Nucleus accumbens (tissue), 56 donors: ENCODE data around the gene CKAP2L.

ENCODE experiments used
- DNase-seq, 56 donors: peaks; one replicate each; lab custom pipeline; 2025; lab: John Stamatoyannopoulos, UW

The CKAP2L gene

DNA sequence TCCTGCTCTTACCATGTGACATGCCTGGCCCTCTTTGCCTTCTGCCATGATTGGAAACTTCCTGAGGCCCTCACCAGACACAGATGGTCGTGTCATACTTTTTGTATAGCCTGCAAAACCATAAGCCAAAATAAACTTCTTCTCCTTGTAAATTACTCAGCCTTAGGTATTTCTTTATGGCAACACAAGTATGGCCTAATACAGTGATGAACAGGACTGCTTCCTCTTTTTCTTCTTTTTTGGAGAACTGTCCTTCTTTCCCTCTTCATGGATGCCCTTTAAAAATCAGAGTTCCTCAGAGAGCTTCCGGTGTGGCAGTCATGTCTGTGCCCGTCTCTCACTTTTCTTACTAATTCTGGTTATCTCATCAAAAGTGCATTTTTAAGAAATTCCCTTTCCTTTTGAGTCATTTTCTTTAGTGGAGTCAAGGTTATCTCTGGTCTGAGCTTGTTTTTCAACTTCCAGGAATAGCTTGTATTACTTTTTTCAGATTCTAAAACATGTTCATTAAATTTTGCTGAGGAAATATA lies 29.1 kb upstream of the CKAP2L start:
- DNase-seq, result no peak

DNA sequence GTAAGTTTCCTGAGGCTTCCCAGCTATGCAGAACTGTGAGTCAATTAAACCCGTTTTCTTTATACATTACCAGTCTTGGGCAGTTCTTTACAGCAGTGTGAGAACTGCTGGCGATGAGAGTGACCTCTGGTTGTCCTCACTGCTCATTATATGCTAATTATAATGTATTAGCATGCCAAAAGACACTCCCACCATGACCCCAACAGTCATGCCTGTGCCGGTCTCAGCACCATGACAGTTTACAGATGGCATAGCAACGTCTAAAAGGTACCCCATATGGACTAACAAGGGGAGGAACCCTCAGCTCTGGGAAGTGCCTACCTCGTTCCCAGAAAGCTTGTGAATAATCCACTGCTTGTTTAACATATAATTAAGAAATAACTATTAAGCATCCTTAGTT lies 28.0 kb upstream of the CKAP2L start:
- DNase-seq, result no peak

DNA sequence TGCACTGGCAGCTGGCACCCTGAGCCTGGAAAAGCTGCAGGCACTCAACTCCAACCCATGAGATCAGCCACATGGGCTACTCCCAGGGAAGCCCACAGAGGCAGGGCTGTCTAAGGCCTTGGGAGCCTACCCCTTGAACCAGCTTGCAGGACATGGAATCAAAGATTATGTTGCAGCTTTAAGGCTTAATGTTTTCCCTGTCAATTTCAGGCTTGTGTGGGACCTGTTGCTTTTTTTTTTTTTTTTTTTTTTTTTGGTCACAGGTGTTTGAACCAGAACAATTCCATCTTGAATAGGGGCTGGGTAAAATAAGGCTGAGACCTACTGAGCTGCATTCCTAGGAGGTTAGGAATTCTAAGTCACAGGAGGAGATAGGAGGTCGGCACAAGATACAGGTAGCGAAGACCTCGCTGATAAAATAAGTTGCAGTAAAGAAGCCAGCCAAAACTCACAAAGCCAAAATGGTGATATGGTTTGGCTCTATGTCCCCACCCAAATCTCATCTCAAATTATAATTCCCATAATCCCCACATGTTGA lies 27.4 kb upstream of the CKAP2L start:
- DNase-seq, result no peak

DNA sequence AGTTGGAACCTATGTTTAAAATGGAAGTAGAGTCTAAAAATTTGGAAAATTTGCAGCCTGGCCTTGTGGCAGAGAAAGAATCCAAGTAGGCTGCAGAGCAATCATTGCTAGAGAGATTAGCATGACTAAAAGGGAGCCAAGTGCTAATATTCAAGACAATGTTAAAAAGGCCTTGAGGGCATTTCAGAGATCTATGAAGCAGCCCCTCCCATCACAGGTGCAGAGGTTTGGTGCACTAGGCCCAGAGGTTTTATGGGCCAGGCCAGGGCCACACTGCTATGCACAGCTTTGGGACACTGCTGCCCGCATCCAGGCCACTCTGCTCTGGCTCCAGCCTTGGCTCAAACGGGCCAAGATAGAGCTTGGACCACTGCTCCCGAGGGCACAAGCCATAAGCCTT lies 26.6 kb upstream of the CKAP2L start:
- DNase-seq, result no peak

DNA sequence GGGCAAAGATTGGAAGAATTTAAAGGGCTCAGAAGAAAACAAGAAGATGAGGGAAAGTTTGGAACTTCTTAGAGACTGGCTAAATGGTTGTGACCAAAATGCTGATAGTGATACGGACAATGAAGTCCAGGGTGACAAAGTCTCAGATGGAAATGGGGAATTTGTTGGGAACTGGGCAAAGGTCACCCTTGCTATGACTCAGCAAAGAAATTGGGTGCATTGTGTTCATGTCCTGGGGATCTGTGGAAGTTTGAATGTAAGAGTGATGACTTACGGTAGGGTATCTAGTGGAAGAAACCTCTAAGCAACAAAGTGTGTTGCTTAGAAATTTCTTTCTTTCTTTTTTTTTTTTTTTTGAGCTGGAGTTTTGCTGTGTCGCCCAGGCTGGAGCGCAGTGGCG lies 25.9 kb upstream of the CKAP2L start:
- no peak for DNase-seq

DNA sequence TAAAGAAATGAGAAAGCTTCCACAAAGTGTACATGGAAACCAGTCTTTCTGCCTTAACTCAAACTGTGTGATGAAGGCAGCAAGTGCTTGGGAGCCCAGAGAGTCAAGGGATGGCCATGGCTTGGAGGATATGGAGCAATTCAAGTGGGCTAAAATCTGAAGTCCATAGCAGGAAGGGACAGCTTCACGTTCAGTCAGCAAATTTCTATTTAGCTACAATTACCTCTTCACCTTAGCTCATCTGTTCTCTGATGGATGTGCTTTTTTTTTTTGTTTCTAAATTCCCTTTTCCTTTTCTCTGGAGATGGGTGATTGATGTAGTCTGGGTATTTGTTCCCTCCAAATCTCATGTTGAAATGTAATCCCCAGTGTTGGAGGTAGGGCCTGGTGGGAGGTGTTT lies 24.8 kb upstream of the CKAP2L start:
- no peak for DNase-seq

DNA sequence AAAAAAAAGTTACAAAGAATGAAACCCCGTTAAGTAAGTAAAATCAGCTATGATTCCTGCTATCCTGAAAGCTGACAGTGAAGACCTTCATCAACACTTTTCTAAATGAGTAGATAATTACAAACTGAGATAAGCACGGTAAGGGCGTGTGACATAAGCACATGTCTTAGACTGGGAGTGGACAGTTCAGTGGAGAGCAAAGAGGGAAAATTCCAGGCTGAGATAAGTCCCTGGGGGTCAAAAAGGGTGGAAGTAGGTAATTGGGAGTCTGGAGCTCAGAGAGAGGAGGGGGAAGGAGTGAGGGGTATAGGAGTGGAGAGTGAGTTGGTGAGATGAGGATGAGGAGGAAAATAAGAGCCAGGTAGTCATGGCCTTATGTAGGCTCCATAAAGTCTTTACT lies 24.2 kb upstream of the CKAP2L start:
- no peak for DNase-seq

DNA sequence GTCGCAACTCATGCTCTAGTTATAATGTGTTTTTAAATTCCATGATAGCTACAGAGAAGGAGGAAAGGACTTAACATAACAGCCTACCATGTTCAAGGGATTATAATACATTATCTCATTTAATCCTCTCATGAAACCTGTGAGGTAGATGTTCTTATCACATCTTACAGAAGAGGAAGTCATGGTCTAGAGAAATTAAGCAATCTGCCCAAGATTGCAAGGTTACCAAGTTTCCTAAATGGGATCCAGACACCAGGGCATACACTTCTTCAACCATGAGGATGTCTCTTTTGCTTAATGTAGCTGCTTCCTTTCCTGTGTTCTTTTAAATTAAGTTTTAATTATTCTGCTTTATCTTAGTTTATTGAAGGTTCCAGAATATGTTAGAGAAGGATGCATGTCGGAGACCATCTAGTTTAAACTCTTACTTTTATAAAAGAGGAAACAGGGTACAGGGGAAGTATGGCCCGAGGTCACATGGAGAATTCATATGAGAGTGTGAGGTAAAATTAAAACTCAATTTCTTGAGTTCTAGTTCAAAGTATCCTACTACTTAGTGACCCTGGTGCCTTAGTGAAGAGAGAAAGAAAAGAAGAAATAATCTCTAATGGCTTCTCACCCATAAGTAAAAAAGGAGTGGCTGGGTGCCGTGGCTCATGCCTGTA lies 23.5 kb upstream of the CKAP2L start:
- no peak for DNase-seq

DNA sequence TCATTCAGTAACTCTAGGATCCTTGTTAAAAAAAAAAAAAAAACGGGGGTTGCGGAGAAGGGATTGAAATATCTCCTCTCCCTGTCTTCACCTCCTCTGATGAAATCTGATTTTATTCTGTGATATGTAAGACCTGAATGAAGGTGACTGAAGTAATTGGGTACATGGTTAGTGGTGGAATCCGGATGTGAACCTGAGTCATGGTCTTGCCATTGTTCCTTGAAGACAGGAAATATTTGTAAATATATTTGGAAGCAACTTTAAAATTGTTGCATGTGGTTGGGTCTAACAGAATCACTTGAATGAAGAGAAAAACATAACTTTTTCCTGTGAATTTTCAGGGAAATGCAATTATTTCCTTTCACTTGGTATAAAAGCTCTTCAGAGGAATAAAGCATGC lies 22.9 kb upstream of the CKAP2L start:
- DNase-seq, result no peak

DNA sequence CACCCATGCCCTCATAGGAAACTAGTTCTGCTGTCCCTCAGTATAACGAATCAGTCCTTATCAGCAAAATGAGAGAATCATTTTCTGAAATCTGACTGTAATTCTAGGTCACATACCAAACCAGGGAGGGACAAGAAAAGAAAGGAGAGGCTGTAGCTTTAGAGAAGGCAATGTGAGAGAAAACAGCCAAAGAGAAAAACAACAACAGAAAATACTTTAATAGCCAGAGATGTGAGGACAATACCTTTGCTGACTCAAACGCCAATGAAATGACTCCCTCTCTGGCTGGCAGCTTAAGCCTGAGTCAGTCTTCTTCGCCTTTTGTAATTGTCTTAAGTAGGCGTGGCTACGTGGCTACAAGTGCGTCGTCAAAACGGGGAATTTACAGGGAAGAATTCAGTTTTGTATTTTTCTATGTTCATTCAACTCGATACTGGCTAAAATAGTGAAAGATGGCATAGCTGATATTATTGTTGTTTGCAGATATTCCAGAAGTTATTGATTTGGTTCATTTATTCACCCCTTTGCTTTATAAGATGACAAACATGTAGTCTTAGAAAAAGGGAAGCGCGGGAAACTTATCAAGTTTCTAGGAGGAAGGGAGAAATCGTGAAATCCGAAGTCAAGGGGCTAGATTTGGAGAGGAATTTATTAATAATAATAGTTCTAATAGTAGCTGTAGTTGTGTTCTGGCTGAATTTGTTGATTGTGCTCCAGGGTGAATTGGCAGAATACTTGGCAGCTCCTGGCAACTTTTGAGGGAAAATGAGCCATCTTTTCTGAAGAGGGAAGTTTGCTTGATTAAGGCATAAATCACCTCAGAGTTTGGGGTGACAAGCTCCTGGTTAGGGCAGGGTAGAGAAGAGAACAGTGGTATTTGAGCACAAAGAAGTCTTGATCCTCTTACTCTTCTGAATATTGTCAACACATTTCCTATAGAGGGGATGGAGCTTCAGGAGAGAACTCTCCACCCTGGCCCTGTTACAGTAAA lies 20.1 kb upstream of the CKAP2L start, which contains the start of gene IL1A:
TSS of gene IL1A (minus strand) at position 295 of the 991 bp plus-strand sequence. CDS start 723 bp downstream, outside the sequence.
- DNase-seq, result peak in 2 of 56 donors; percentile 9 to 10

DNA sequence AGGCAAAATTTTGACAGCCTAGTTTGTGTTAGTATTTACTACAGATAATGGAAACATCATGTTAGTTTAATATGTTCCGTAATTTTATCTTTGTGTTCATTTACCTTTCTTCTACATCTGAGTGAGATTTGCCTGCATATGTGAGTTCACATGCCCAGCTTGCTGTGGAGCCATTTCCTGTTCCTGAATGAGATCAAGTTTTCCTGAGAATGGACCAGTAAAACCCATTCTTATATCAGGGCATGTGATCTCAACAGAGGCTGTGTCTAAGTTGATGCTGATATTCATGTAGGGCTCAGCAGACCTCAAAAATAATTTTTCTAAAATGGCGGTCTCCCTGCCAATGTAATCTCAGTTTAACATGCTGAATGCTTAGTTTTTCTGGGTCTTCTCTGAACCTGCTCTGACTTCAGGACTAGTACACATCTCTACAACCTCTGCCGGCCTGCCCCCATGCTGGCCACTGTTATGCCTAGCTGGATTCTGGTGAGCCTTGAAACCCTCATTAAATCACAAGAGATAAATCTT lies 18.8 kb upstream of the CKAP2L start:
- no peak for DNase-seq

DNA sequence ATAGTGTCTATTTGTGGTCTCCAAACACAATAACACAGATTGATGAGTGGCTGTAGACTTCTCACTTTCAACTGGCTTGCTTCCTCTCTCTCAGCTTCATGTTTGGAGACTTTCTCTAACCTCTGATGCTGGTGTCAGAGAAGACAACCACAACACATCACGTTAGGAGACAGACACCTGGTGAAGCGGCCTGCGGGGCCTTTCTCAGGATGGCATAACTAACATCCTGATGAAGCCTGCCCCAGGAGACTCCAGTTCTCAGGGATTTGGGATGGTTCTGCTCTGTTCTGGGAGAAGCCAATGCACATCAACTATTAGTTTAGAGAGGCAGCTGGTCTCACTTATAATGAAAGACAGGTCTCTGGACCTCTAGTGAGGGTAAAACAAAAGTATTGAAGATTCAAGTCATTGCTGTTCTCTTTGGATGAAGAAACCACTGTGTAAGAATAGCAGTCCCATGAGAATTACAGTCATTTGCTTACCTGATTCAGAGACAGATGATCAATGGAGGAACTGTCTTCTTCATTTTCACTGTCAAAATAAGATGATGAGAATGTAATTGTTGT lies 17.9 kb upstream of the CKAP2L start:
- no peak for DNase-seq

DNA sequence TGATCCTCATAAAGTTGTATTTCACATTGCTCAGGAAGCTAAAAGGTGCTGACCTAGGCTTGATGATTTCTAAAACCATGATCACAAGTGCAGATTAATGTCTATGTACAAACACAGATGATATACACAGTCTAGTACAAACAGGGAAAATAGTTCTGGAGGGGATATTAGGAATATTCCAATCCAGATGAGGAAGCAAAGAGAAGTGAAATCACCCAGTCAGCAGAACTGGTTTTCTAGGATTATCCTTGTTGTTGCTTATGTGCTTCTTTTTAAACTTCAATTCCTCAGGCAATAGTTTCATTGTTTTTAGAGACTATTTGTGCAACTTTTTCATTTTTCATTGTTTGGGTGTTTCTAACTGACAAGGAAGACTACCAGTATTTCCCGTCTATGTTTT lies 15.2 kb upstream of the CKAP2L start:
- DNase-seq, result no peak

DNA sequence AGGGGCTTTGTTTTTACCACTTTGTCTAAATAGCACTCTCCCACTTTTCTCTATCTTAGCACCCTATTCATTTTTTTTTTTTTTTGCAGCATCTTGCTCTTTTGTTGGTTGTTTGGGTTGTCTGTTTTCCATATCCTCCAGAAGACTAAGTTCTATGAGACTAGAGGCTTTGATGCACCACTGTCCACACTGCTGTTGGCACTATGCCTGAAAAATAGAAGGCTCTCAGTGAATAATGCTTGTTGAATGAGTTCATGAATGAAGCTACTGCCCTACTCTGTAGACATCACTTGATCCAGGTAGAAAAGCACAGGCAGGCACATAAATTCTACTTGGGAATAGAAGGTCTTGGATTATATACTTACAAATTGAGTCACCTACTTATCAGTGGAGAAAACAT lies 12.6 kb upstream of the CKAP2L start:
- DNase-seq, result no peak

DNA sequence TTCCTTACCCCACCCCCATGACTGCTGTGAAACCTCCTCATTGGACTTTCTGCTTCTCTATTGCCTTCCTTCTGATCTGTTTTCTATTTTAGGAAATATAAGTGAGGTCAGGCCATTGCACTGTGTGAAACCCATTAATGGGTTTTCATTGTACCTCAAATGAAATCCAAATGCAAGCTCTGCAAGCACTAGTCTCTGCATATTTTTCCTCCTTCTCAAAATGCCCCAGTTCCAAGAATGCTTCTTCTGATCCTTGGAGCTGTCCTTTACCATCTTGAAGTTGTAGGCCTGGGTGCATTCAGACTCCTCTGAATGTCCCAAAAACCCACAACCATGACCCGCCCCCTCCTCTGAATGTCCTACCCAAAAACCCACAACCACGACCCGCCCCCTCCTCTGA lies 11.7 kb upstream of the CKAP2L start:
- DNase-seq, result no peak

DNA sequence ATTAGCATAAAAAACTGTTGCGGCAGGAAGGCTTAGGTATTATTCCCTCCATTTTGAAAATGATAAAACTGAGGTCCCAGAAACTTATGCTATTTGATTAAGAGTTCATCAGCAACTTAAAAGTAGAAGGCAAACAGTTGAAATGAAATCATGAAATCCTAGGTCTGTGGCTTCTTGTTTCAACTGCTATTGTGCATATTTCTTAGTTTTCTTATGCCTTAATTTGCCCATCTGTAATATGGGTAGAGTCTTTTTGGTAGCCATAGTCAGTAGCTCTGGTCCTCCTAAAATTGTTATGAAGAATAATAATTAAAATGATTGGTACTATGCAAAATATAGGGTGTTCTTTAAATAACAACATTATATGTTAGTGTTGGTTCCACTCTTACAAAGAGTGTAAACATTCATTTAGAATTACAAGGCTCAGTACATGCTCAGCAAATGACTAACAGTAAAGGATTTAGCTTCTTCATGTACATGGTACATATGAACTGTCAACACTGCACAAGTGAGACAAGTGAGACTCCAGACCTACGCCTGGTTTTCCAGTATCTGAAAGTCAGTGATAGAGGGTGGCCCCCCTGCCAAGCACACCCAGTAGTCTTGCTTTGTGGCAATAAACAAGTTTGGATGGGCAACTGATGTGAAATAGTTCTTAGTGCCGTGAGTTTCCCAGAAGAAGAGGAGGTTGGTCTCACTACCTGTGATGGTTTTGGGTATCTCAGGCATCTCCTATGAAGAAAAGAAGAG lies 10.3 kb upstream of the CKAP2L start:
- no peak for DNase-seq

DNA sequence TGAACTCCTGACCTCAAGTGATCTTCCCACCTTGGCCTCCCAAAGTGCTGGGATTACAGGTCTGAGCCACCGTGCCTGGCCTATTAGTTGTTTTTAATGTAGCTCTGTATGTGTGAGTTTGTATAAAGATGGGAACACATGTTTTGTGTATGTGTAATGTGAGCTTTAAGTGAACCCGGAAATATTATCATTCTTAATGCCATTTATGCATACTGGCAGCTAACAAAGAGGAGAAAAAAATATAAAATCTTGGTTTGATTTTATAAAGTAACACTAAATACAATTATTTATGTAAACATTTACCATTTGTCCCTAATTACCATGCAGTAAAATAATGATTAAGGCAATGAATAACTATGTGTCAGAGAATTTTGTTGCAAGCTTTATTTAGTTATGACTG lies 9.1 kb upstream of the CKAP2L start:
- no peak for DNase-seq

DNA sequence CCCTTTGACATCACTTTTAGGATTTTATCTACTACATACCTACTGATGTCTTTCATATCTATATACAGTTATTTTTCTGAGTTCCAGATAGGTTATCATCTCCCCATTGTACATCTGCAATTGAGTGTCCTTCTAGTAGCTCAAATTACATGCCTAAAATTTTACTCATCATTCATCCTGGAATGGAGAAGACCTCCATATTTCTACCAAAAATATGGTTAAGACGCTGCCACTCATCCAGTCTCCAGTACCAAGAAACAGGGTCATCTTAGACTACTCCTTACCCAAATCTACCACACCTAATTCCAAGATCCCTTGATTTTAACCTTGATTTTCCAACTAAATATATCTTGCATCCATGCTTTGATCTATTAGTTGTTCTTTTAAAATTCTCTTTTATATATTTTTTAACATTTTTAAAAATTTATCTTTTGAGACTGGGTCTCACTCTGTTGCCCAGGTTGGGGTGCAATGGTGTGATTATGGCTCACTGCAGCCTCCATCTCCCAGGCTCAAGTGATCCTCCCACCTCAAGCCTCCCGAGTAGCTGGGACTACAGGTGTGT lies 8.6 kb upstream of the CKAP2L start:
- no peak for DNase-seq

DNA sequence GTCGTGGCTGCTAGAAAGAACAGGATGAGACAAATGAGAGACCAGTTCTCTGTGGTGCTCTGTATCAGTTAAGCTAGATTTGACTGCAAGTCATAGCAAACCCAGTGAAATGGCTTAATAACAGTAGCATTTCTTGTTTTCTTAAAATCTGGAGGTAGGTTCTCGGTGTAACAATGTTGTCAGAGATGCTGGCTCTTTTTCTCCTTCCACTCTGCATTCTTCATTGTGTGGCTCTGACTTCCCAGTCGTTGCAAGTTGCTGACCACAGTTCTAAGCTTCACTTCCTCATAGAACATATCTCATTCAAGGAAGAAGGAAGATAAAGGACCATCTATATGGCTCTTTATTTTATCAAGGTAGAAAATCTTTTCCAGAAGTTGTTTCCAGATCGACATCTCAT lies 7.9 kb upstream of the CKAP2L start:
- DNase-seq, result no peak

DNA sequence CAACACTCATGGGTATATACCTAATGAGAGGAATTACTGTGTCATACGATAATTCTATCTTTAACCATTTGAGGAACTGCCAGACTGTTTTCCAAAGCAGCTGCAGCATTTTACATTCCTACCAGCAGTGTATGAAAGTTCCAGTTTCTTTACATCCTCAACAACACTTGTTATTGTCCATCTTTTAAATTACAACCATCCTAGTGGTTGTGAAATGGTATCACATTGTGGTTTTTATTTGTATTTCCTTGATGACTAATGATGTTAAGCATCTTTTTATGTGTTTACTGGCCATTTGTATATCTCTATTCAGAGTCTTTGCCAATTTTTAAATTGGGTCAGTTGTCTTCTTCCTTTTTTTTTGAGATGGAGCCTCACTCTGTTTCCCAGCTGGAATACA lies 4.0 kb upstream of the CKAP2L start:
- DNase-seq, result no peak
